Right ventricle myocardium superior (tissue), 1 donor: ENCODE data around the gene CELF2. TPM values are rescaled to one million over a fixed set of nuclear protein-coding genes. Genes with fewer than 3 reads are reported as not detected.
A peak's percentile ranks its signal among the peaks of the same experiment; 100 is the strongest.
"Not testable (repeated sequence)": the region's sequence is repeated elsewhere in the genome, so short reads cannot be mapped to it uniquely, and the experiment has no call there.

ENCODE experiments used
- ATAC-seq: fragments of 200-7000 bp; cut with Tn5 transposase; one replicate; pipeline ENCODE4 v1.9.1; 2020; ENCODE audit warnings: mild to moderate bottlenecking; ENCODE audit not compliant: poor library complexity
- DNase-seq: peaks from one replicate; pipeline ENCODE4 v3.0.0-alpha.2; 2020
- intact Hi-C: fragments of 100-400 bp; cut with DNase I; formaldehyde crosslinking; loops from one replicate; pipeline ENCODE4 v1.11.2; 2022
- long read RNA-seq: library from polyadenylated mRNA; unstranded; transcript quantifications from one replicate; pipeline ENCODE4 v2.0.0, GENCODE V29; 2021
- total RNA-seq: library from RNA; stranded (reverse); fragmentation: NEBNext Ultra II Directional; extraction: Animal tissue kit (Norgen Biotek cat#: 25700); gene quantifications from one replicate; pipeline ENCODE4 v1.2.1, GENCODE V29; 2021
- donor health status: DM: no; HTN: yes; CAD: no; lungs with severe emphysema.

CELF2 gene
- 67.7 TPM for total RNA-seq
- long read RNA-seq, full-length matches to known transcripts = 14 of 110 reads
- long read RNA-seq, partial matches to known transcripts = 35 of 110 reads
- long read RNA-seq, other reads (novel, unspliced or antisense) = 61 of 110 reads

GRCh38 chr10:11017570-11018431 is at the start of gene CELF2:
Gene CELF2, plus strand, starts transcription at chr10:11017872. Its CDS starts 218 bp downstream, at chr10:11018090.
- DNase-seq (peak; percentile 81), ATAC-seq (peak; percentile 84)
- intact Hi-C loops = no loop called here

- intact Hi-C loops = no loop called here
- no peak for ATAC-seq
These were observed 49.4 kb upstream of the CELF2 start for GRCh38 chr10:10968257-10968588.

DNA sequence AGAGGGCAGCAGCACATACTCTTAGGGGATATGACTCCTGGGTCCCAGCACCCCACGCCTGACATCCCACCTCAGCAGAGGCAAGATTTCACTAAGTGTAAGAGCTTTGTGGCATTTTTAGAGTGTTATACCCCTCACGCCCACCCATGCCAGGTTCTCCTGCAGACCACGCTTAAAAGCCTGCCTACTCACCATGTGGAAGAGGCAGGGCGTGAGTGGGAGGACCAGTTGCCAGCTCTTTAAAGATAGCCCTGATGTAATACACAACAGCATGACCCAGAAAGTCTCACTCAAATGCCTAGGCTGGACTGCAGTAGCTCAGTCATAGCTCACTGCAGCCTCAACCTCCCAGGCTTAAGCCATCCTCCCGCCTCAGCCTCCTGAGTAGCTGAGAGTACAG is 44.4 kb upstream of the CELF2 start:
- intact Hi-C loops = no loop called here
- ATAC-seq = no peak

More at GRCh38 chr10:10968257-10968588, 49.4 kb upstream of the CELF2 start:
- no peak for DNase-seq

DNA sequence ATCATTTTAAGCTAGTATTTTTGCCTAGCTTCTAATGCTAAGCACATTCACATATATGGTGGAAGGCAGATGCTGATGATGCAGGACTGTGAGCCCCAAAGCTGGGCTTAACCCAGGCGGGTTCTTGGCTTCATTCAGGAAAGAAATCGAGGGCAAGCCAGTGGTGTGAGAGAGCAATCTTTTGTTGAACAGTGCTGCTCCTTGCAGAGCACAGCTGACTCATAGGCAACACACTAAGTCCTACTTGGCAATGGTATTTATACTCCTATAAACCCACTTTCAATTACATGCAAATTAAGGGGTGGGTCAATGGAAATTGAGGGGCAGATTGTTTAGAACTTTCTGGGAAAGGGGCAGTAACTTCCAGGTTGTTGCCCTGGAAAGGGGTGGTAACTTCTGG is 42.0 kb upstream of the CELF2 start:
- DNase-seq (no peak), ATAC-seq (no peak)
- intact Hi-C loops = no loop called here

More for the DNA sequence above, 44.4 kb upstream of the CELF2 start:
- DNase-seq = no peak

DNA sequence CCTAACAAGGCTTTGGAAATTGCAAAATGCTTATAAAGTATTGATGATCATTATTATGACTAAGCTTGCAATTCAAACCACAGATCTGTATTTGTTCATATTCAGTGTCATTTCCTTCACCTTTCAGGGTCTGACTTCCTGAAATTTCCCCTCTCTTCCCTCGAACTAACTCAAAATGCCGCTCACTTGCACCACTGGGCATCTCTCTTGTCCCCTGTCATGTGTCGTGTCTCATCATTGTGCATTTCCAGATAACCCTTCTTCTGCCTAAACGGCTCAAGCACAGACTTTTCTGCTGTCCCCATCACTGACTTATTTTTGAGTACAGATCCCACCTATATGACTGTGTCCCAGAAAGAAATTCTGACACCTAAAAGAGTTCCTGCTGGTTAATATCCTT is 41.0 kb upstream of the CELF2 start:
- intact Hi-C loops = no loop called here

DNA sequence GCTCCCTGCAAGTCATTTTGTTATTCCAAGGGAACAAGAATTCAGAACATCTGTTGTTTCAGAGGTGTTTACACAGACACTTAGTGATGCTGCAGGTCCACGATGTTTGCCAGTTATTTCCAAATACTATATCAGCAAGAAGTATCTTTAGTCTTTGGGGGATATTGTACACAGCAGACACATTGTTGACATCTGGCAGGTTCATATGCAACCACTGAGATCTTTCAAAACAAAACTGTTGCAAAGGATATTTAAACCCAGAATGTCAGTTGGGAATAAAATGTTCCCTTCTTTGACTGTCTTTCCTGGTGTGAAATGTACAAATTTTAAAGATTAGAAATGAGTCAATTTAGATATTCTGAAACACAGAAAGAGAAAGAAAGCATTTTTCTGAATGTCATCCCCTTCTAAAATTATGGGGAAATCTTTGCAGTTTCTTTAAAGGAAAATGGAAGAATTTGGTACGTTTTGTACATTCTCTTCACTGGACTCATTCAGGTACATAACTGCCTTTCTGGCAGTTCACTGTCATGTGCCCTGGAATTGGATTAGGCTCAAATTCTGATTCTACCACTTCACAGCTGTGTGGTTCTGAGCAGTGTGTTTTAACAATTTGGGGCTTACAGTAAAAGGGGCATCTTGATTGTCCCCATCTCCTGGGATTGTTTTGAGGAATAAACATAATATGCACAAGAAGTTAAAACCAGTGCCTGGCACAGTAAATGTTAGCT is 40.3 kb upstream of the CELF2 start:
- intact Hi-C loops = no loop called here
- no peak for DNase-seq
- peak; percentile 84 for ATAC-seq

More for the DNA sequence above, 41.0 kb upstream of the CELF2 start:
- no peak for ATAC-seq
- DNase-seq = no peak

DNA sequence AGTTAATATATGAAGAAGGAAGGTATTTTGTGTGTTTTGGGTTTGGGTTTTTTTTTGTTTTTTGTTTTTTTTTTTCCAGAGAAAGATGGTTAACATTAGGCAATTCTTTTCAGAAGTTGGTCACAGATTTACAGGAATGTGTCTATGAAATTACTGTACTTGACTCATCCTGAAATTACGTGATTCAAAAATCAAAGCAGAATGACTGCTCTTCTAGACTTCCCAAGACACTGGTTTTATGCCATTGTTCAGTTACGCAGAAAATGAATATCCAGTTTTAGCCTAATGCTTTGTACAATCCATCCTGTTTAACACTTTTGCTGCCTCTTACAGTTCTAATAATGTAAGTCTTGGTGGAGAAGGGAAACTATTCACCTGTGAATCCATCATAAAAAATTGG is 39.7 kb upstream of the CELF2 start:
- intact Hi-C loops = no loop called here
- no peak for DNase-seq
- no peak for ATAC-seq

- intact Hi-C loops = no loop called here
- no peak for ATAC-seq
These were observed 32.3 kb upstream of the CELF2 start for GRCh38 chr10:10985361-10985760.

DNA sequence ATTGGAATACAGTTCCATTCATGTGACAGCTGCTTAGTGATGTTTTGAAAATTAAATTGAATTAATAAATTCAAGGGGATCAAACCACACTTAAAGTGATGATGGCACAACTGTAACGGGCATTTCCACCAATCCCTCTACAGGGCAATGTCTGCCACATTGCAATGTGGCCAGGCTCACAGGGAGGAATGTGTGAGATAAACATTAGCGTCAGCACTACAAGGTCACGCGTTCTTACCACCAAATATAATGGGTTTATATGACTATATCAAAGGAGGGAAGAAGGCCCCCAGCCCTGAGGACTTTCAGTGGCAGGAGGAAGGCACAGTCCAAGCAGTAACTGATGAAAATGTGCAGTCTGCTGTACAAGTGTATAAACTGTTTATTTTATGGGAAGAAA is 31.1 kb upstream of the CELF2 start:
- ATAC-seq = no peak
- intact Hi-C loops = no loop called here
- DNase-seq = no peak

More at GRCh38 chr10:10985361-10985760, 32.3 kb upstream of the CELF2 start:
- no peak for DNase-seq

DNA sequence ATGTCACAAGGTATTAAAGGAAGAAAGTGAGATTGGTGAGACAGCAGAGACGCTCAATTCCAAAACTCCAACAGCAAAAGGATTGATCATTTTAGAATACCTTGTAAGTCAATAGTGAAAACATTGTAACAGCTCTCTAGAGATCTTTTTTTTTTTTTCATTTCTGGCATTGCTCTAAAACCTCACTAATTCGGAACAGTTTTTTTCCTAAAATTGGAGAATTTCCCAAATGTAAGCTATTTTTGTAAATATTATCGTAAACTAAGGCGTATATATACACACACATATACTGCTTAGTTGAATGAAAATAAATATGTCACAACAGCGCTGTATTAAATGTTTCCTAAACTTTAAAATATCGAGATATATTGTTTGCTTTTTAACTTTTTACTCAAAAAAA is 30.6 kb upstream of the CELF2 start:
- intact Hi-C loops = no loop called here
- ATAC-seq (no peak), DNase-seq (no peak)

DNA sequence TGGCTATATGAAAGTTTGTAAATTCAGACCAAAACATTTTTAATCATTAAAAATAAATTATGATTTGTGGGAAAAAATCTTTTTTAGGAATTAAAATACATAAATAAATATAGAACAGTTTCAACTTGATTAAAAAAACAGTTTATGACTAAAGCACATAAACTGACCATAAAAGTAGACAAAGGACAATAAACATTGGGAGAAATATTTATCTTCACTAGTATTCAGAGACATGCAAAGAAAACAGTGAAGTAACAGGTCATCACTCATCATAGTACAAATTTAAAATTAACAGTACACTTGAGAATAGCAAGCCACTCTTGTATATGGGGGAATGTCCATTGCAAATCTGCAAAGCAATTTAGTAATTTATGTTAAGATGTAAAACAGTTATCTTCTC is 28.0 kb upstream of the CELF2 start:
- intact Hi-C loops = no loop called here
- DNase-seq (no peak), ATAC-seq (no peak)

GRCh38 chr10:10991144-10991543 is 26.5 kb upstream of the CELF2 start:
- ATAC-seq = no peak
- no peak for DNase-seq
- intact Hi-C loops = no loop called here

- intact Hi-C loops = no loop called here
- DNase-seq = no peak
- no peak for ATAC-seq
These were observed 25.6 kb upstream of the CELF2 start for GRCh38 chr10:10992072-10992471.

DNA sequence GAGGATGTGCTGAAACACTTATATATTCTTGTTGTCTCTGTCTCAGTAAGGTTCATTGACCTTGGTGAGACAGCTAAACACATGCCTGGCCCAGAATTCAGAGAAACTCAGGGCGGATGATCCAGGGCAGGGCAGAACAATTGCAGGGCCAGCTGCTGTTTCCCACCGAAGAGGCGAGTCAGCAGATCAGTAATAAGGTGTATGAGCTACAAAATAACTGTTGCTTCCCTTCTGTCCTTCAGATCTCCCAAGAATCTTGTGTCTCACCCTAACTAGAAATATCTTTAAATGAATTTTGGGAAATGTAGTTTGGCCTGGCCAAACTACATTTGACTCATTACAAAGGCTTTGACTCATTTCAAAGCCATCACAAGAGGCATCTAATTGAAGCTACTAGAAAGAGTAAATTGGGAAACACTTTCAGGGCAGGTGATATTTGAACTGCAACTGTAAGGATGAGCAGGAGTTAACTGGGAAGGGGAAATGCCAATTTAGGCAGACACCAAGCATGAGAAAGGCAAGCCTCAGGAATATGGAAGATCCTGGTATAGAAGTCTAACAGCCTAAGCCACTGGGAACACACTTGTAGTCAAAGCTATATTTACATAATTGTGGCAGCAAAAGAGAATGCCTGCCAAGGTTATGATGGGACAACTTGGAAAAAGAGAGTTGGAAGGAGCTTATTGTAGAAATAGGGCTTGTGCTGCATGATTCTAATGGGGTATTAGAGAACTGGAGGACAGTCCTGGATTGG is 24.5 kb upstream of the CELF2 start:
- DNase-seq (no peak), ATAC-seq (peak; percentile 52)
- intact Hi-C loops = no loop called here

DNA sequence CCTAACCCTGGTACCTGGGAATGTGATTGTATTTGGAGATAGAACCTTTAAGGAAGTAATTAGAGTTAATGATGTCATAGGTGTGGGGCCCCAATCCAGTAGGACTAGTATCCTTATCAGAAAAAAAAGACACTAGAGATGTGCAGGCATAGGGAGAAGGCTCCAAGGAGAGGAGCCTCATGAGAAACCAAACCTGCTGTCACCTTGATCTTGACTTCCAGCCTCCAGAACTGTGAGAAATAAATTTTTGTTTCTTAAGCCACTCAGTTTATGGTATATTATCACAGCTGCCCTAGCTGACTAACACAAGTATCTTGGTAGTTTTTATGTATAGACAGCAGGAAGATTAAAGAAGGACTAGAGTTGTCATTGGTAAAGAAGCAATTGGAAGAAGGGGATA is 23.9 kb upstream of the CELF2 start:
- DNase-seq = no peak
- no peak for ATAC-seq
- intact Hi-C loops = no loop called here

- no peak for DNase-seq
- no peak for ATAC-seq
- intact Hi-C loops = no loop called here
These were observed 23.3 kb upstream of the CELF2 start for GRCh38 chr10:10994360-10994759.

DNA sequence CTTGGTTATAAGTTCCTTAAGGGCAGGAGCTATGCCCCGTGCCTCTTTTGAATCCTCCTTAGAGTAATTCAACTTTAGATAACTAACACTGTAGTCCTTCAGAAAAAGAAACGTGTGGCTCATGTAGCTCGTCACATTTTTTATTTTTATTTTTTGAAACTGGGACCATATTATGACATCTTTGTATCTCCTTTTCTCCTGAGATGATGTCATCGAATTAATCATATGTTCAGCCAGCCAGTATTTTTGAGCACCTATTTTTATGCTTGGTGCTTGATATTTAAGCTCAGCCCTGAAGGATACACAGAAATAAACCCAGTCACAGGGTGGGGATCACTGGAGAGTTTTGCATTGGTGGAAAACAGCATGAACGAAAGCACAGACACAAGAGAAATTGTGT is 22.6 kb upstream of the CELF2 start:
- DNase-seq = no peak
- intact Hi-C loops = no loop called here
- no peak for ATAC-seq

DNA sequence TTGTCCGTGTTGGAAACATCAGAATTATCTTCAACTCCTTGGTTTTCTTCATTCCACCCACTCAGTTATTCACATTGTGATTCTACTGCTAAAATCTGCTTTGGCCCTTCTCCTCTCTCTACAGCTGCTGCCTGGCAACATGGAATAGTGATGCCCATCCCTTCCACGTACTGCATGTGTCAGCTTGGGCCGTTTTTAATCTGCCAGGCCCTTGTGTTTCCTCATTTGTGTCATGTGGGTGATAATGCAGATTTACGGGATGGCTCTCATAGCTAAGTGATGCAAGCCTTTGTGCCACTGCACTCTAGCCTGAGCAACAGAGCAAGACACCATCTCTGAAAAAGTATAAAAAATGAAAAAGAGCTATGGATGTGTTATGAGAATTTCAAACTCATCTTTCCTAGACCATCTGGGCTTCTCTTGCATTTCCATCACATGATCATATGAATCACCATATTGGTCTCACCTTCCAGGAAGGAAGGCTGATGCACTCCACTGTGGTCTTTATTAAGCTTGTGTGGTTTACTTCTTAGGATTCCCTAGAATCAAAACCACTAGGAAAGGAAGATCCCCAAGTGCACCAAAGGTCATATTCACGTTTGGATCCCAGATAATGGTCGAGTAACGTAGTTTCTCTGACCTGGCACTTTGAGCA is 20.6 kb upstream of the CELF2 start:
- DNase-seq (no peak), ATAC-seq (no peak)

GRCh38 chr10:10999501-10999900 is 18.2 kb upstream of the CELF2 start:
- DNase-seq, intact Hi-C loops, ATAC-seq: not testable (repeated sequence)

More for the DNA sequence above, 20.6 kb upstream of the CELF2 start:
- intact Hi-C loops = no loop called here
